Liver (tissue), 9 donors: Measurements from ENCODE around the gene CCDC60. TPM values are rescaled to one million over a fixed set of nuclear protein-coding genes. Genes with fewer than 3 reads are reported as not detected.

Experiments
- DNase-seq: peaks from one replicate; pipeline ENCODE4 v3.0.0-alpha.2; 2017; ENCODE audit warnings: low spot score
- H3K27ac ChIP-seq, 2 donors: one replicate each; pipeline ENCODE4 v1.7.0; 2013; ENCODE audit warnings: inconsistent platforms in 2 of 2, low read length in 2 of 2, control low read depth in 1 of 2, low read depth in 1 of 2, mild to moderate bottlenecking in 1 of 2
- H3K27me3 ChIP-seq, 4 donors: one replicate each; pipeline versions ENCODE4 v1.6.1 to v1.7.0; 2013; ENCODE audit warnings: low read length in 3 of 4, inconsistent platforms in 1 of 4, mild to moderate bottlenecking in 1 of 4, moderate library complexity in 1 of 4; ENCODE audit not compliant: control insufficient read depth in 4 of 4, insufficient read depth in 4 of 4
- H3K36me3 ChIP-seq, 4 donors: one replicate each; pipeline versions ENCODE4 v1.6.1 to v1.7.0; 2013; ENCODE audit warnings: low read length in 3 of 4, mild to moderate bottlenecking in 3 of 4, low read depth in 1 of 4, moderate library complexity in 1 of 4; ENCODE audit not compliant: control insufficient read depth in 4 of 4, insufficient read depth in 3 of 4
- H3K4me1 ChIP-seq, 4 donors: one replicate each; pipeline versions ENCODE4 v1.6.1 to v1.7.0; 2013; ENCODE audit warnings: low read length in 3 of 4, mild to moderate bottlenecking in 3 of 4, moderate library complexity in 1 of 4; ENCODE audit not compliant: control insufficient read depth in 4 of 4, insufficient read depth in 4 of 4
- H3K4me3 ChIP-seq, 3 donors: one replicate each; pipeline versions ENCODE4 v1.6.1 to v1.7.0; 2013; ENCODE audit warnings: low read length in 3 of 3, control low read depth in 1 of 3, low read depth in 1 of 3, mild to moderate bottlenecking in 1 of 3
- H3K9ac ChIP-seq, 2 donors: one replicate each; pipeline ENCODE4 v1.7.0; 2013; ENCODE audit warnings: low read length in 2 of 2, mild to moderate bottlenecking in 2 of 2, moderate library complexity in 2 of 2, control low read depth in 1 of 2, low read depth in 1 of 2
- H3K9me3 ChIP-seq, 4 donors: one replicate each; pipeline versions ENCODE4 v1.6.1 to v1.7.0; 2013; ENCODE audit warnings: low read length in 3 of 4; ENCODE audit not compliant: control insufficient read depth in 4 of 4
- EGR1 ChIP-seq, 2 donors: IDR thresholded peaks; 2 replicates each; pipeline ENCODE4 v1.6.1; 2016 to 2018; ENCODE audit warnings: antibody characterized with exemption in 2 of 2, low read depth in 2 of 2
- FOXA1 ChIP-seq: IDR thresholded peaks from 2 replicates; pipeline ENCODE4 v1.6.1; 2016; ENCODE audit warnings: antibody characterized with exemption
- FOXA2 ChIP-seq: IDR thresholded peaks from 2 replicates; pipeline ENCODE4 v1.6.1; 2016; ENCODE audit warnings: antibody characterized with exemption
- GABPA ChIP-seq, 2 donors: IDR thresholded peaks in 1 of 2; conservative IDR thresholded peaks in 1 of 2; 2 replicates each; pipeline ENCODE4 v1.6.1; 2016; ENCODE audit warnings: antibody characterized with exemption in 2 of 2, mild to moderate bottlenecking in 1 of 2, moderate library complexity in 1 of 2
- HNF4A ChIP-seq, 2 donors: conservative IDR thresholded peaks; 2 replicates each; pipeline ENCODE4 v1.6.1; 2016; ENCODE audit warnings: antibody characterized with exemption in 2 of 2, mild to moderate bottlenecking in 2 of 2
- HNF4G ChIP-seq: IDR thresholded peaks from 2 replicates; pipeline ENCODE4 v1.6.1; 2016; ENCODE audit warnings: antibody characterized with exemption
- JUND ChIP-seq, 2 donors: IDR thresholded peaks; 2 replicates each; pipeline ENCODE4 v1.6.1; 2016; ENCODE audit warnings: antibody characterized with exemption in 2 of 2
- NR2F2 ChIP-seq: IDR thresholded peaks from 2 replicates; pipeline ENCODE4 v1.6.1; 2016; ENCODE audit warnings: antibody characterized with exemption
- RAD21 ChIP-seq, 2 donors: IDR thresholded peaks; 2 replicates each; pipeline ENCODE4 v1.6.1; 2016; ENCODE audit warnings: antibody characterized with exemption in 2 of 2, mild to moderate bottlenecking in 2 of 2
- SP1 ChIP-seq: IDR thresholded peaks from 2 replicates; pipeline ENCODE4 v1.6.1; 2018; ENCODE audit warnings: antibody characterized with exemption, mild to moderate bottlenecking
- TAF1 ChIP-seq: conservative IDR thresholded peaks from 2 replicates; pipeline ENCODE4 v1.6.1; 2016; ENCODE audit warnings: antibody characterized with exemption, mild to moderate bottlenecking
- YY1 ChIP-seq: IDR thresholded peaks from 2 replicates; pipeline ENCODE4 v1.6.1; 2016; ENCODE audit warnings: antibody characterized with exemption, mild to moderate bottlenecking
- WGBS: extraction: QIAGEN DNeasy Blood & Tissue Kit; methylation state at CpG from one replicate; pipeline ENCODE4 v1.1.7; 2013; 5-methylcytosine and 5-hydroxymethylcytosine counted together
- polyA plus RNA-seq, 2 donors: library from polyadenylated mRNA; stranded (reverse) in 1 of 2; unstranded in 1 of 2; fragments of 200-250 nt in 1 of 2; fragments of >200 nt in 1 of 2; fragmentation: Nextera tagmentation in 1 of 2; extraction: Ambion mirVana in 1 of 2; gene quantifications; one replicate each; pipeline versions ENCODE4 v1.2.1 to v1.2.3, GENCODE V29; 2013 to 2015
- total RNA-seq, 2 donors: library from RNA; depleted of rRNA; stranded (reverse); fragments of >200 nt; gene quantifications; one replicate each; pipeline ENCODE4 v1.2.3, GENCODE V29; 2014
- TF ChIP-seq, protein P1 (sequence below): IDR thresholded peaks from 2 replicates; pipeline ENCODE4 v1.6.1; 2016; ENCODE audit warnings: antibody characterized with exemption
- TF ChIP-seq, protein P2 (sequence below): fragments of 150-350 bp; IDR thresholded peaks from 2 replicates; pipeline ENCODE4 v1.5.1; 2017; ENCODE audit warnings: improper control_type of control experiment, low read depth, low read length; ENCODE audit not compliant: missing input control
- TF ChIP-seq, protein P3 (sequence below): IDR thresholded peaks from 2 replicates; pipeline ENCODE4 v1.6.1; 2016; ENCODE audit warnings: antibody characterized with exemption
- TF ChIP-seq, protein P4 (sequence below): IDR thresholded peaks from 2 replicates; pipeline ENCODE4 v1.6.1; 2016; ENCODE audit warnings: antibody characterized with exemption
- TF ChIP-seq, protein P5 (sequence below): IDR thresholded peaks from 2 replicates; pipeline ENCODE4 v1.6.1; 2016; ENCODE audit warnings: antibody characterized with exemption, mild to moderate bottlenecking
- donor health status: healthy.
- donor health status: healthy.
- donor health status: healthy.
- donor health status: healthy.
- donor health status: healthy.

CCDC60 gene
- total and polyA plus RNA-seq, 4 donors = not detected

DNA sequence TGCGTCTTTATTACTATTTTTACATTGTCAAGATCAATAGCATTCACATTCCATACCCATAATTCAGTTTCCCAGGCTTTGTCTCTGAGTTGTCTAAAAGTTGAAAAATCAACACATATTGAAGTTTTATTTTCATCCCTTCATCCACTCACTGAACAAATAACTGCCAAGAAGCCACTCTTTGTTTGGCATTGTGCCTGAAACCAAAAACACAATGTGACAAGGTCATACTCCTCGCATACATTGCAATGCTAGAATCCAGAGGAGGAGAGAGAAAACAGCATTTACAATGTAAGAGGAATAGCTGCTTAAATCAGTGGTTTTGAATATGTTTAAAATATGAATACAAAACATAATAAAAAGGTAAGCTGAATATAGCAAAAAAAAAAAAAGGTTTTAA is 71.8 kb downstream of the CCDC60 start:
- no peaks in the 10 kb centered on the region for H3K36me3 ChIP-seq
- TF ChIP-seq, protein P1, sequence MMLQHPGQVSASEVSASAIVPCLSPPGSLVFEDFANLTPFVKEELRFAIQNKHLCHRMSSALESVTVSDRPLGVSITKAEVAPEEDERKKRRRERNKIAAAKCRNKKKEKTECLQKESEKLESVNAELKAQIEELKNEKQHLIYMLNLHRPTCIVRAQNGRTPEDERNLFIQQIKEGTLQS = no peak
- no peak for TF ChIP-seq RAD21 (IDR thresholded peaks at IDR 0.05)
- TF ChIP-seq FOXA2 = no peak
- no peak for TF ChIP-seq YY1
- TF ChIP-seq, protein P2, sequence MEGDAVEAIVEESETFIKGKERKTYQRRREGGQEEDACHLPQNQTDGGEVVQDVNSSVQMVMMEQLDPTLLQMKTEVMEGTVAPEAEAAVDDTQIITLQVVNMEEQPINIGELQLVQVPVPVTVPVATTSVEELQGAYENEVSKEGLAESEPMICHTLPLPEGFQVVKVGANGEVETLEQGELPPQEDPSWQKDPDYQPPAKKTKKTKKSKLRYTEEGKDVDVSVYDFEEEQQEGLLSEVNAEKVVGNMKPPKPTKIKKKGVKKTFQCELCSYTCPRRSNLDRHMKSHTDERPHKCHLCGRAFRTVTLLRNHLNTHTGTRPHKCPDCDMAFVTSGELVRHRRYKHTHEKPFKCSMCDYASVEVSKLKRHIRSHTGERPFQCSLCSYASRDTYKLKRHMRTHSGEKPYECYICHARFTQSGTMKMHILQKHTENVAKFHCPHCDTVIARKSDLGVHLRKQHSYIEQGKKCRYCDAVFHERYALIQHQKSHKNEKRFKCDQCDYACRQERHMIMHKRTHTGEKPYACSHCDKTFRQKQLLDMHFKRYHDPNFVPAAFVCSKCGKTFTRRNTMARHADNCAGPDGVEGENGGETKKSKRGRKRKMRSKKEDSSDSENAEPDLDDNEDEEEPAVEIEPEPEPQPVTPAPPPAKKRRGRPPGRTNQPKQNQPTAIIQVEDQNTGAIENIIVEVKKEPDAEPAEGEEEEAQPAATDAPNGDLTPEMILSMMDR = no peak
- no peak for TF ChIP-seq JUND (IDR thresholded peaks at IDR 0.05)
- no peak for TF ChIP-seq NR2F2
- TF ChIP-seq, protein P3, sequence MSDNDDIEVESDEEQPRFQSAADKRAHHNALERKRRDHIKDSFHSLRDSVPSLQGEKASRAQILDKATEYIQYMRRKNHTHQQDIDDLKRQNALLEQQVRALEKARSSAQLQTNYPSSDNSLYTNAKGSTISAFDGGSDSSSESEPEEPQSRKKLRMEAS = no peak
- no peak for TF ChIP-seq FOXA1
- TF ChIP-seq, protein P4, sequence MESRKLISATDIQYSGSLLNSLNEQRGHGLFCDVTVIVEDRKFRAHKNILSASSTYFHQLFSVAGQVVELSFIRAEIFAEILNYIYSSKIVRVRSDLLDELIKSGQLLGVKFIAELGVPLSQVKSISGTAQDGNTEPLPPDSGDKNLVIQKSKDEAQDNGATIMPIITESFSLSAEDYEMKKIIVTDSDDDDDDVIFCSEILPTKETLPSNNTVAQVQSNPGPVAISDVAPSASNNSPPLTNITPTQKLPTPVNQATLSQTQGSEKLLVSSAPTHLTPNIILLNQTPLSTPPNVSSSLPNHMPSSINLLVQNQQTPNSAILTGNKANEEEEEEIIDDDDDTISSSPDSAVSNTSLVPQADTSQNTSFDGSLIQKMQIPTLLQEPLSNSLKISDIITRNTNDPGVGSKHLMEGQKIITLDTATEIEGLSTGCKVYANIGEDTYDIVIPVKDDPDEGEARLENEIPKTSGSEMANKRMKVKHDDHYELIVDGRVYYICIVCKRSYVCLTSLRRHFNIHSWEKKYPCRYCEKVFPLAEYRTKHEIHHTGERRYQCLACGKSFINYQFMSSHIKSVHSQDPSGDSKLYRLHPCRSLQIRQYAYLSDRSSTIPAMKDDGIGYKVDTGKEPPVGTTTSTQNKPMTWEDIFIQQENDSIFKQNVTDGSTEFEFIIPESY = no peak
- TF ChIP-seq, protein P5, sequence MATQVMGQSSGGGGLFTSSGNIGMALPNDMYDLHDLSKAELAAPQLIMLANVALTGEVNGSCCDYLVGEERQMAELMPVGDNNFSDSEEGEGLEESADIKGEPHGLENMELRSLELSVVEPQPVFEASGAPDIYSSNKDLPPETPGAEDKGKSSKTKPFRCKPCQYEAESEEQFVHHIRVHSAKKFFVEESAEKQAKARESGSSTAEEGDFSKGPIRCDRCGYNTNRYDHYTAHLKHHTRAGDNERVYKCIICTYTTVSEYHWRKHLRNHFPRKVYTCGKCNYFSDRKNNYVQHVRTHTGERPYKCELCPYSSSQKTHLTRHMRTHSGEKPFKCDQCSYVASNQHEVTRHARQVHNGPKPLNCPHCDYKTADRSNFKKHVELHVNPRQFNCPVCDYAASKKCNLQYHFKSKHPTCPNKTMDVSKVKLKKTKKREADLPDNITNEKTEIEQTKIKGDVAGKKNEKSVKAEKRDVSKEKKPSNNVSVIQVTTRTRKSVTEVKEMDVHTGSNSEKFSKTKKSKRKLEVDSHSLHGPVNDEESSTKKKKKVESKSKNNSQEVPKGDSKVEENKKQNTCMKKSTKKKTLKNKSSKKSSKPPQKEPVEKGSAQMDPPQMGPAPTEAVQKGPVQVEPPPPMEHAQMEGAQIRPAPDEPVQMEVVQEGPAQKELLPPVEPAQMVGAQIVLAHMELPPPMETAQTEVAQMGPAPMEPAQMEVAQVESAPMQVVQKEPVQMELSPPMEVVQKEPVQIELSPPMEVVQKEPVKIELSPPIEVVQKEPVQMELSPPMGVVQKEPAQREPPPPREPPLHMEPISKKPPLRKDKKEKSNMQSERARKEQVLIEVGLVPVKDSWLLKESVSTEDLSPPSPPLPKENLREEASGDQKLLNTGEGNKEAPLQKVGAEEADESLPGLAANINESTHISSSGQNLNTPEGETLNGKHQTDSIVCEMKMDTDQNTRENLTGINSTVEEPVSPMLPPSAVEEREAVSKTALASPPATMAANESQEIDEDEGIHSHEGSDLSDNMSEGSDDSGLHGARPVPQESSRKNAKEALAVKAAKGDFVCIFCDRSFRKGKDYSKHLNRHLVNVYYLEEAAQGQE = no peak
- no peak for TF ChIP-seq SP1
- no peak overlapping the region for H3K27ac ChIP-seq
- DNase-seq = no peak
- no peak overlapping the region for H3K4me3 ChIP-seq
- WGBS = 54% methylated on average over 2 of the region's 2 CpGs
- peaks cover 0 to 7% (median 0%) of the 10 kb centered on the region in 4 donors for H3K27me3 ChIP-seq
- H3K9ac ChIP-seq = no peak overlapping the region
- no peaks in the 10 kb centered on the region for H3K4me1 ChIP-seq
- H3K9me3 ChIP-seq = no peaks in the 10 kb centered on the region

DNA sequence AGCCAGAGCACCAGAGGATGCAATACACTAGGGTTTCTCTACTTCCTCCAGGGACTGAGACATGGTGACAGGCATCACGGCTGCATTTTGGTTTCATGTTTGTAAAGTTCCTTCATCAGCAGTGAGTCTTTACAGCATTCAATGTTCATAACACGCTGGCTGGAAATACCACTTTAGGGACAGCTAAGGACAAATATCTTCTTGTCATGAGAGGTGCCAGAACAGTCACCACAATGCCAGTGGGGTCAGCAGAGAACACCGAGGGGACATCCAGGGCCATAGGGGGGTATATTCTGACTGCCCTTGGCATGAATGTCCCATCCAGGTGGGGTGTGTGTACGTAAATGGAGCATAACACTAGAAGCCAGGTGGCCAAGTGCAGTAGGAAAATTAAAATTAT is 72.3 kb downstream of the CCDC60 start:
- H3K27me3 ChIP-seq = peaks cover 0 to 7% (median 0%) of the 10 kb centered on the region in 4 donors
- DNase-seq = no peak
- TF ChIP-seq EGR1 (IDR thresholded peaks at IDR 0.05; ENCODE audit: low read depth in 2 of 2) (no peak), FOXA2 (no peak), TAF1 (no peak), HNF4A (conservative IDR thresholded peaks at IDR 0.05) (no peak), GABPA (IDR thresholded peaks at IDR 0.05 in 1 of 2, conservative IDR thresholded peaks at IDR 0.05 in 1 of 2) (no peak), HNF4G (no peak)
- TF ChIP-seq, protein P2 = no peak
- TF ChIP-seq, protein P4 = no peak
- WGBS = 78% methylated on average over 4 of the region's 4 CpGs
- H3K9me3 ChIP-seq = no peaks in the 10 kb centered on the region
- no peaks in the 10 kb centered on the region for H3K4me1 ChIP-seq
- H3K27ac ChIP-seq = no peak overlapping the region
- no peak overlapping the region for H3K9ac ChIP-seq
- H3K4me3 ChIP-seq = no peak overlapping the region
- H3K36me3 ChIP-seq = no peaks in the 10 kb centered on the region
